Measurements from ENCODE around the gene PKNOX1.
A peak's percentile ranks its signal among the peaks of the same experiment; 100 is the strongest.
"Not testable (repeated sequence)": the region's sequence is repeated elsewhere in the genome, so short reads cannot be mapped to it uniquely, and the experiment has no call there.

Gene PKNOX1

GRCh38 chr21:43045165-43045875, 71.0 kb downstream of the PKNOX1 start:
- H3K27ac ChIP-seq: peak overlapping the region; percentile 76

GRCh38 chr21:43045876-43046821, 71.8 kb downstream of the PKNOX1 start:
- H3K27ac ChIP-seq: peak overlapping the region; percentile 76

GRCh38 chr21:43053112-43053511, 78.8 kb downstream of the PKNOX1 start:
- H3K27ac ChIP-seq: not testable (repeated sequence)

GRCh38 chr21:43062955-43063664, 88.7 kb downstream of the PKNOX1 start:
- H3K27ac ChIP-seq: not testable (repeated sequence)

DNA sequence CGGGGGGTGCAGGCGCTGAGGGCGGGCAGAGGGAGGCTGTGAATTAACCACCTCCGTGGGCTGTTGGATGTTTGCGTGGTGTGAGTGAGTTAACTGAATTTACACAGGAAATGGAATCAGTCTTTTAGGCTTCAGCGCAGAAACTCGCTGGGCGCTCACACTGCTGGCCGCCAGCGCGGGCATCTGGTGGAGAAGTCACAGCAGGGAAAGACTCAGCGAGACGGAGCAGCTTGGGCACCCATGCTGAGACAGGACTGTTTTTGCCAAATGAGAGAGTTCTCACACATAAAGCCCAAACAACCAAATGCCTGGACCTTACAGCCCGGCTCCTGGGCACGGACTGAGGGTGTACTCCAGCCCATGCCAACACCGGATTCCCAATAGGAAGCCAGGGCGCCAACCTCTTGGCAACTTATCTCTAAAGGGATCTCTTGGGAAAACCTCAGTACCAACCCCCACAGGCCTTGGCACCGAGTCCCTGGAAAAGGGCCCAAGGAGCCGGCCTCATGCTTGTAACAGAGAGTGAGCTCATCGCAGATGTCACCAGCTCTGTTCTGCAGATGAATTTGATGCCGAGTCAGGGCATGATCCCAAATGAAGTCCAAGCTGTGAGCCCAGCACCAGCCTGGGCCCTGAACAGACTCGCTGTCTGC, 90.0 kb downstream of the PKNOX1 start:
- H3K27ac ChIP-seq: not testable (repeated sequence)

- not testable (repeated sequence) for H3K27ac ChIP-seq
Measured at GRCh38 chr21:43065991-43066390, 91.6 kb downstream of the PKNOX1 start.

DNA sequence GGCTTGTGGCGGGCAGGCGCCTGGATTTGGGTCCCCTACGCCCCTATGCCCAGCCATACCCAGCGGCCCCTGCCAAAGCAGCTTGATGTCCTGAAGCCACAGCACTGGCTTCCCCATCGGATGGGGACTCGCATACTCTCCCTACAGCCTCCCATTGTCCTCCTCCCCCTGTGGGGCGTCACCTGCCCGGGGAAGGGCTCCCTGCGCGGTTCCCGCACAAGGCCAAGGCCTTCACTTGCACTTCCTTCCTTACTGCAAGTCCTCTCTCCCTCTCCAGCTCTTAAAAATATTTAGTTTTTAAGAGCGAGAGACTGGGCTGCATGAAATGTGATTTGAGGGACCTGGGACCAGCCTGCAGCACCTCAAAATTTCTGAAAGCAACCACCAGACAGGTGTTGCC, 92.3 kb downstream of the PKNOX1 start:
- not testable (repeated sequence) for H3K27ac ChIP-seq

GRCh38 chr21:43068065-43068464, 93.7 kb downstream of the PKNOX1 start:
- H3K27ac ChIP-seq: not testable (repeated sequence)

GRCh38 chr21:43069682-43070081, 95.3 kb downstream of the PKNOX1 start:
- not testable (repeated sequence) for H3K27ac ChIP-seq

GRCh38 chr21:43072742-43073141, 98.4 kb downstream of the PKNOX1 start:
- H3K27ac ChIP-seq: not testable (repeated sequence)

DNA sequence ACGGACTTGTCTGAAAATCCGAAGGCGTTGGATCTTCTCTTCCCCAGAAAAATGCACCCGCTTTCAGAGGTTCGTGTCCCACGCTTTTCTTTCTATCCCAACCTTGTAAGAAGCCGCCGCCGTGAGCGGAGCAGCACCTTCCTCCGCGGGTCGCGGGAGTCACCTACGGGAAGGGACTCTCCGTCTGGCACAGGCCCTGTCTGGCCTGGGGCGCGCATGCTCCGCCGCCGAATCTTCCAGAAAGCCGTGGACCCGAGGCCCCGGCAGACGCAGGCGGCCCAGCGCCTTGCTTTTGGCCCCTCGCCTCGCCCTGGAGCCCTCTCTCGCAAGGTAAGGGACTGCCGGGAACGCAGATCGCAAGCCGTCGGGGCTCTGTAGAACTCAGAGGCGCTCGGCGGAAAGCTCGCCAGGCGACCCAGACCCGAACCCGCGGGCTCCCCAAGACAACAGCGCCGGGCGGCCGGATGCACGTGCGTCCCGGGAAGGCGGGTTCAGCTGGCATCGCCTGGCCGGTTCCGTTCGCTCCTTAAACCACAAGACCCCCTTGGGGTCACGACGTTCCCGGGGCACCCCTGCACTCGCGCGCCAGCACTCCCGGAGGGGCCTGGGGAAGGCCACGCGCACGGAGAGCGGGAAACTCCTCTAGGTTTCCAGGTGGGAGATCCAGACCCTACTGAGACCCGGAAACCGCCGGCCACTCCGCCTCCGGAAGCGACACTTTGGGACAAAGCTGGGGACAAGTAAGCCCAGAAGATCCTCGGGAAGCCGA, 100.2 kb downstream of the PKNOX1 start:
- H3K27ac ChIP-seq: not testable (repeated sequence)

- not testable (repeated sequence) for H3K27ac ChIP-seq
Measured at GRCh38 chr21:43075170-43076022, 101.0 kb downstream of the PKNOX1 start, which contains the start of gene CBS. CBS (minus strand) TSS chr21:43075835; CDS start chr21:43072193, 3,642 bp downstream.

- H3K27ac ChIP-seq: not testable (repeated sequence)
Measured at GRCh38 chr21:43076023-43076637, 101.8 kb downstream of the PKNOX1 start.

GRCh38 chr21:43076643-43077042, 102.3 kb downstream of the PKNOX1 start:
- H3K27ac ChIP-seq: not testable (repeated sequence)

DNA sequence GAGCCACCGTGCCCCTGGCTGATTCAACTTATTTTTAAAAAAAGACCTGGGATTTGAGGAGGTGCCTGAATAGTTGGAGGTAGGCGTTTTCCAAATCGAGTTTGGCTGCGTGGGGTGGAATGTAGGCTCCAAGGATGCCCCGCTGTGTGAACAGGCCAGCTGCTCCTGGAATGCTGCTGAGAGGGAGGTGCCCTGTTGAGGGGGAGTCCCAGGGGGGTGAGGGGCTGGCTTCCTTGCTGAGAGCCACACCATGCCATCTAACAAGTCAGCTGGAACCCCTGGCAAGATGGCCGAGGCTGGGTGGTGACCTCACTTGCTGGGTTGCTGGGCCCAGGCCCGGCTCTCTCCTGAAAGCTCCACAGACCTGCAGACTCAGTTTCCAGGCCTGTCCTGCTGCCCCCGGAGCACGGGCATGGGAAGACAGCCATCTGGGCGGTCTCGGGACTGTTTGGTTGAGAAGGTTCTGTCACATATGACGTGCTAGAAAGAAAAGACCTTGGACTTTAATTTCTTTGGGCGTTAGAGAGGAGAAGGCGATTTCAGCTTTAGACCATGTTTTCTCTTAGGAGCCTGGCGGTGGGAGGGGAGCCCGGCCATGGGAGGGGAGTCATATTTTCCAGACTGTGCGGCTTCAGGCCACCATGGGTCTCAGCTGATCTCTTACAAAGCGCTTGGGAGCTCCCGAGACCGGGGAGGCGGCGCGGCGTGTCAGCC, 108.4 kb downstream of the PKNOX1 start:
- H3K27ac ChIP-seq: not testable (repeated sequence)
